Hematopoietic multipotent progenitor cell (in vitro differentiated cells): ENCODE measurements around the gene CAP2. TPM values are rescaled to one million over a fixed set of nuclear protein-coding genes. Genes with fewer than 3 reads are reported as not detected.

ENCODE experiments used
- DNase-seq, 3 donors: peaks; one replicate each; pipeline ENCODE4 v3.0.0-alpha.2; 2011 to 2015; ENCODE audit warnings: low read depth in 2 of 3, low spot score in 2 of 3
- total RNA-seq: library from RNA; depleted of rRNA; stranded (reverse); fragments of >200 nt; gene quantifications from one replicate; pipeline ENCODE4 v1.2.3, GENCODE V29; 2012

CAP2 gene, protein sequence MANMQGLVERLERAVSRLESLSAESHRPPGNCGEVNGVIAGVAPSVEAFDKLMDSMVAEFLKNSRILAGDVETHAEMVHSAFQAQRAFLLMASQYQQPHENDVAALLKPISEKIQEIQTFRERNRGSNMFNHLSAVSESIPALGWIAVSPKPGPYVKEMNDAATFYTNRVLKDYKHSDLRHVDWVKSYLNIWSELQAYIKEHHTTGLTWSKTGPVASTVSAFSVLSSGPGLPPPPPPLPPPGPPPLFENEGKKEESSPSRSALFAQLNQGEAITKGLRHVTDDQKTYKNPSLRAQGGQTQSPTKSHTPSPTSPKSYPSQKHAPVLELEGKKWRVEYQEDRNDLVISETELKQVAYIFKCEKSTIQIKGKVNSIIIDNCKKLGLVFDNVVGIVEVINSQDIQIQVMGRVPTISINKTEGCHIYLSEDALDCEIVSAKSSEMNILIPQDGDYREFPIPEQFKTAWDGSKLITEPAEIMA
- under 0.01 TPM for total RNA-seq

DNA sequence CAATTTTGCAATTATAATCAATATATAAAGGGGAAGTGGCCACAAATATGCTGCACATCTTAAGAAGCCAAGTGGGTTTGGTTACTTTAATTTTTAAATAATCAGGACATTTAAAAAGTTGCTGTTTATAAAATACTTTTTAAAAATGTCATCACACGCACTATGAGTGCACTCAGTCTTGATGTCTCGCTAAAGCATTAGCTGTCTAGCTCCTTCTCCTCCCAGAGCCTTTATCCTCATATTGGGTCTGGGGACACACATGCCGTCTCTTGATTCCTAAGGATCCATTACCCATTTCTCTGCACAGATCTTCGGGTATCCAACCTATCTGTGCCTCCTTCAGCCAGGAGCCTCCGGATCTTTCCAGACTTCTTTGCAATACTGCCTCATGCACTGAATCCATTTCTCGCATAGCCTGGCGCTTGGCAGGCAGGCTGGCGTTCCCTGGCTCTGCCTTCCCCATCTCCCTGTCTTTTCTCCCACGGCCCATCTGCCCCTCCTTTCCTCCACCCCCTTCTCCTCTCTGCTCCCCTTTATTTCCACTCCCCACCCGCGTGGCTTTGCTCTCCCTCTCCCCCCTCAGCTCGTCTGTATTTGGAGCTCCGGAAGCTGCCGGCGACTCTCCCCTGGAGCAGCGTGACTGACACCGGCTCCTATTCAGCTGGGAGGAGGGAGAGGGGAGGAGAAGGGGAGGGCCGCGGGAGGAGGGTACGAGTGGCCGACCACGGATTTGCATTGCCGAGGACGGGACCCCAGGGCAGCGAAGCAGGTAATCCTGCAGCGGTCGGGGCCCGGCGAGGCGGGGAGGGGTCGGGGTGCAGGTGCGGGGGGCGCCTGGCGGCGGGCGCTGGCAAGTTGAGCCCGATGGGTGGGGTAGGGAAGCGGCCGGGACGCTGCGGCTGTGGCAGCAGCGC, at the start of gene CAP2:
TSS of gene CAP2 (plus strand) at position 618 of the 914 bp plus-strand sequence. CDS start 27,961 bp downstream, outside the sequence.
- DNase-seq, result peak in 2 of 3 donors; percentile 4 to 12

DNA sequence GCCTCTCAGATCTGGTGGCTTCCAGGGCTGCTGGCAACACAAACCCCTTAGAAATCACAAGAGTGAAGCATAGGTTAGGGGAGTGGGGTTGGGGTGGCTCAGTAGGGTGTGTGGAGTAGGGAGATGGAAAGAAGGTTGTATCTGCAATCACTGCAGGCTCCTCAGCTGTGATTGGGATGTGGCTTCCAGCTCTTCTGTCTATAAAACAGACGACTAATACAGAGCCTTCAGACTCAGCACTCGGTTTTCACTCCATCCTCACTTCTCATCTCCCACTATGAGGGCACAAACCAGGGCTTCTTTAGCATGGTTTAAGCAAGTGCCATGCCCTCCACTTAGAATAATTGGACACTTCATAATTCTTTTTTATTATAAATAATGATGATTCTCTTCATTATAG, 46.4 kb upstream of the CAP2 start:
- no peak for DNase-seq

DNA sequence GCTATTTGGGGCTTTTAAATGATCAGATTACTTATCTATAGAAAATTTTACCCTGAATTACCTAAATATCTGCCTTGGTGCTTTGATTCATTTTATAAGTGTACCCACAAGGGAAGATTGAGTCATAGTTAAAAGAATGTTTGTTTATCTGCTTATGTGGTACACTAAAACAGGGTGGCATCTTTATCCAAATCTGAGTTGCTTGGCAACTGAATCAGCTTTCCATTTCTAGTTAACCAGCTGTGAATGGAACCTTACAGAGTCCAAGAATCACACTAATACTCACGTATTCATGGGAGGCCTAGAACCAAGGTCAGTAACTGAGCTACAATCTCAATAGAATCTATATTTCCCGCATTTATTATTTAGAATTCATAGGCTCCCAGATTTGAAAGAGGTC, 44.0 kb upstream of the CAP2 start:
- DNase-seq, result no peak

DNA sequence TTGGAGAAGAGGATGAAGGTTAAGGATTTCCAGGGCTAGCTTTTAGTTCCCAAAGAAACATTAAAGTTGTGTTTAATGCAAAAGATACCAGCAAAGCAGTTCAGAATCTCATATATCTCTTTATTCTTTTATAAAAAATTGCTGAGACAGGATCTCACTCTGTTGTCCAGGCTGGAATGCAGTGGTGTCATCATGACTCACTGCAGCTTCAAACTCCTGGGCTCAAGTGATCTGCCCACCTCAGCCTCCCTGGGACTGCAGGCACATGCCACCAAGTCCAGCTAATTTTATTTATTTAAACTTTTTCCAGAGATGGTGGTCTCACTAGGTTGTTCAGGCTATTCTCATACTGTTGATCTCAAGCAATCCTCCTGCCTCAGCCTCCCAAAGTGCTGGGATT, 41.1 kb upstream of the CAP2 start:
- DNase-seq, result no peak

DNA sequence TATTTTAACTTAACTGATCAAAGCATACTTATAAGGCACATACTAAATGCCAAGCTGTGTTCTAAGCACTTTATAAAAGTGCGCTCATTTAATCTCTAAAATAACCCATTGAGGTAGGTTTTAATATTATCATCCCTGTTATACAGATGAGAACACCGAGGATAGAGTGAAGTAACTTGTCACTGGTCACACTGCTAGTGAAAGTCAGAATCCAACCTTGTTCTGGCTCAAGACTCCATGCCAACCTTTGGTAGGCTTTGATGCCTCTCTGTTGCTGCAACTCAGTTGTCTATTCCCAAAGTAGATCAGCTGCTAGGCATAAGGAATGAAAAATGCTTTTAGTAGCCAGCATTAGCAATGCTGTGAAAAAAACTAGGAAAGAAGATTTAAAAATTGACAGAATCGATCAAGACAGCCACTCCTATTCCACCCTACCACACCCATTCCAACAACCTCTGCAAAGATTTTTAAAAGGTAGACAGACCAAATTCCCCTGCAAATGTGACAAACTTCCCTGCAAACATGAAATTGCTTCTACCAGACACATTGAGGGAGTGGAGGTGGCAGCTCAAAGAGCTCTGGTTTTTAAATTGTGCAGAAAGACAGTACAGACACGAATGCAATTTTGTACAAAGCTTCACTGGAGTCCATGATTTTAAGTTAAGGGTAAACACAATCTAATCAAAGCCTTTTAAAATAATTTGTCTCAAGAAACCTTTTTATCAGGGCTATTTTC, 39.8 kb upstream of the CAP2 start:
- no peak for DNase-seq

DNA sequence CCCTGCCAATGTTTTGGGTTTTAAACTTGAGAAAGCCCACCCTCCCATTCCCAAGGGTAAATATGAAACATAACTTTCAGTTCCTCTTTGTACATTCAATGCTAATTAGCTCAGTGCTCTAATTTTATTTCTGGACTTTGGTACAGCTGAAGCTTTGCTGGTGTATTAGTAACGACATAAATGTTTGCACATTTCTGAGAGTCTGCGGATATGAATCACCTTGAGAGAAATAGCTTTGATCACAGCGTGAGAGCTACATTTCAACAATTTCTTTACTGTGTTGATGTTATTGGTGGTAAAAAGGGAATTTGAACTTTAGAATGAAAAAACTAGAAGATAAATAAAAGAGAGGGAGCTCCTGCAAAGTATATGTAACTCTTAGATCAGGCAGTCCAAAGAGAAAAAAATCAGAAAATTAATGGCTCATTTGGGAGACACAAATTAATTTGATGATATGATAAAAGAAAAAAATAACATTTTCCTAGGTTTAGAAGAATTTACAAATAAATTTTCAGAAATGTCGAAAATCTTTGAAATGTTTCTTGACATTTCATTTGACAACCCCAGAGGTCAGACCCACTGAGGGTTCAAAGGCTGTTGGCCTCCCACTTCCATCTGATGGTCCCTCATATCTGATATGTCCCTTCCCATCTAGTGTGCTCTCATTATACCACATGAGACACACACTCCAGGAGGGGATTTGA, 38.5 kb upstream of the CAP2 start:
- DNase-seq, result no peak

DNA sequence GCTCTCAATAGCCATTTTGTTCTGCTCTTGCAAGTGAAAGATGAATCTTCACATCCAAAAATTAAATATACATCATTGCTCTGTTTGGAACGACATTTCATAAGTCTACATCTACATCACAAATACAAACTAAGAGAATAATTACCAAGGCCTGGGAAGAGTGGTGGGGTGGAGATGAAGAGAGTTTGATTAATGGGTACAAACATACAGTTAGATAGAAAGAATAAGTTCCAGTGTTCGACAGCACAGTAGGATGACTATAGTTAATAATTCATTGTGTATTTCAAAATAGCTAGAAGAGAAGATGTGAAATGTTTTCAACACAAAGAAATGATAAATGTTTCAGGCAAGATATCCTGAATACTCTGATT, 38.0 kb upstream of the CAP2 start:
- DNase-seq, result no peak

DNA sequence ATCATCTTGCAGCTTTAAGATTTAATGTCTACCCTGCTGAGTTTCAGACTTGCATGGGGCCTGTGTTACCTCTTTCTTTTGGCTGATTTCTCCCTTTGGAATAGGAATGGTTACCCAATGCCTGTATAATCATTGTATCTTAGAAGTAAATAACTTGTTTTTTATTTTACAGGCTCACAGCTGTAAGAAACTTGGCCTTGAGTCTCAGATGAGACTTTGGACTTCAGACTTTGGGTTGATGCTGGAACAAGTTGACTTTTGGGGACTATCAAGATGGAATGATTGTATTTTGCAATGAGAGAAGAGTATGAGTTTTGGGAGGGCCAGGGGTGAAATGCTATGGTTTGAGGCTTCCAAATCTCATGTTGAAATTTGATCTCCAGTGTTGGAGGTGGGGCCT, 34.9 kb upstream of the CAP2 start:
- no peak for DNase-seq

DNA sequence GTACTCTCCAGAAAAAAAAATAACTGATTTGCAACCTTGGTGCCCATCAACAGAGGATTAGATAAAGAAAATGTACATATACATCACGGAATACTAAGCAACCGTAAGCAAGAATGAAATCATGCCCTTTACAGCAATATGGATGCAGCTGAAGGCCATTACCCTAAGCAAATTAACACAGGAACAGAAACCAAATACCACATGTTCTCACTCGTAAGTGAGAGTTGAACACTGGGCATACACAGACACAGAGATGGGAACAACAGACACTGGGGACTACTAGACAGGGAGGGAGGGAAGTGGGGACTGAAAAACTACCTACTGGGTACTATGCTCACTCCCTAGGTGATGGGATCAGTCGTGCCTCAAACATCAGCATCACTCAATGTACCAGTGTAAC, 32.8 kb upstream of the CAP2 start:
- no peak for DNase-seq

DNA sequence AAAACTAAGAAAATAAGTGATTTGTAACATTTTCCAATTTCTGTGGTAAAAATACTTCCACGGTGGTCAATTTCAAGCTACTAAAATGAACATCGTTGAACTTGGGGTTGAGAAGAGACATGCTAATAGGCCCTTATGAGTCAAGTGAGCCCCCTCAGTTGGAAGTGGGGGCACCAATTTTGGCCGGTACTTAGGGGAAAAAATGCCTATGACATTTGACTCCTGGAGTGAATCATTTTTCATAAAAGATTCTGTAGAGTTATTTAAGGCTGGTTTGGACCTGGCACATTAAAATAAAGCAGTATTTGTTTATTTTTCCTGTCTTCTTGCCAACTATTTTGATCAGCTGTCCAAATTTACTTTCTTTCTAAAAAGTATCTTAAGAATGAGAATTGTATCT, 32.4 kb upstream of the CAP2 start:
- DNase-seq, result no peak

DNA sequence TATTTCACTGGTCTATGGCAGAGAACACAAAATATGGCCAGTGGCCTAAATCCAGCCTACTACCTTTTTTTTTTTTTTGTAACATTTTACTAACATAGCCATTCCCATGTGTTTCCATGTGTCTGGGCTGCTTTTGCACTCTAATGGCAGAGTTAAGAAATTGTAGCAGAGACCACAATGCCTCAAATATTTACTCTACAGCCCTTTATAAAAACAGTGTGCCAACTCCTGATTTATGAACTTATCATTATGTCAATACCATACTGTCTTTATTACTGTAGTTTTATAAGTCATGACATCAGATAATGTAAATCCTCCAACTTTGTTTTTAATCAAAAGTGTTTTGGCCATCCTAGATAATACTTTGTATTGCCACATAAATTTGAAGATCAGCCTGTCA, 27.4 kb upstream of the CAP2 start:
- no peak for DNase-seq

DNA sequence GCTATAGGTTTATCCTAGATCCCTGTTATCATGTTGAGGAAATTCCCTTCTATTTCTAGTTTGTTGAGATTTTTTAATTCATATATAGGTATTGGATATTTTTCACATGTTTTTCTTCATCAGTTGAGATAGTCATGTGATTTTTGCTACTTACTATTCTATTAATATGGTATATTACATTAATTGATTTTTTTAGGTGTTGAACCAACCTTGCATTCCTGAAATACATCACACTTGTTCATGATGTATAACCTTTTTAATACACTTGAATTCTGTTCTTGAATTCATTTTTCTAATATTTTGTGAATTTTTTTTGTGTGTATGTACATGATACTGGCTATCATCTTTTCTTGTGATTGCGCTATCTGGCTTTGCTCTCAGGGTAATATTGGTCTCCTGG, 25.5 kb upstream of the CAP2 start:
- no peak for DNase-seq

DNA sequence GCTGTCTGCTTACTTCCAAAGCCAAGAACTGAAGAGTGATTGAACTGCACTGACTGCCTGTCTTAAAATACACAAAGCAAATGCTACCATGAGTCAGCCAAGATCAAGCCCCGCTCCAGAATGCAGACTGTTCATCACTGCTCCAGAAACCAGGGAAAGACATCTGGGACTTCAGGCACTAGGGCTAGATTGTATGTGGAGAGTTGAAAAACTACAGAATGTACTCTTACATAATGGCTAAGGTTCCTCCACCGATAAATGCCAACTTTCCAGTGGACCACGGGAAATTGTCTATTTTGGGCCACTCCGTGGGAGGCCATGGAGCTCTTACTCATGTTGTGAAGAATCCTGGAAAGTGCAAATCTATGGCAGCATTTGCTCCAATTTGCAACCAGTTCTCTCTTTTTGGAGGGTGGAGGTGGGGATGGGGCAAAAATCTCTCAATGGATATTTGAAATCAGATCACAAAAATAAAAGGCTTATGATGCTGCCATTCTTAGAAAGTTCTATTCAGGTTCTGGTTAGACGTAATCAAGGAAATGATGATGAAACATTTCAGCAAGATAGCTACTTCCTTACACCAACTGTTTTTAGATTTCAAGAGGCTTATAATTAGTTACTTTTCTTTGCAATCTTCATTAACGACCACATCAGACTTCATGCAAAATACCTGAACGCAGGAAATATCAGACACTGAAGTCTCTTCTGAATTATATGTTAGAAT, 11.8 kb upstream of the CAP2 start:
- no peak for DNase-seq

DNA sequence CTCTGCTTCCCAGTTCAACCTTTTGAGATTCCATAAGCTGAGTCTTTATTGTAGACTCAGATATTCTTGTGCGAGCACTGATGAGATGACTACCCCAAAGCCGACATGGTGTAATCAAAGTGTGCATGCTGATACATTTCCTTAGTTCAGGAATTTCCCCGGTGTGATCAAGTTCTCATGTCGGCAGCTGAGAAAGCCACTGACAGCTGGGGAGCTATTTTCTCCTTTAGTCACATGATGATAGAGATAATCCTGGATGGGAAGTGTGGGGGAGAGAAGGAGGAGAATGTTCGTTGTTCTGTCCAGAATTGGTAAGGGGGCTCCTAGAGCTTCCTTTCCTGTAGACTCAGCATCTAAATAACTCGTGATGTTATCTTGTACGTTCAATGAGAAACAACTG, 7.7 kb upstream of the CAP2 start:
- no peak for DNase-seq

DNA sequence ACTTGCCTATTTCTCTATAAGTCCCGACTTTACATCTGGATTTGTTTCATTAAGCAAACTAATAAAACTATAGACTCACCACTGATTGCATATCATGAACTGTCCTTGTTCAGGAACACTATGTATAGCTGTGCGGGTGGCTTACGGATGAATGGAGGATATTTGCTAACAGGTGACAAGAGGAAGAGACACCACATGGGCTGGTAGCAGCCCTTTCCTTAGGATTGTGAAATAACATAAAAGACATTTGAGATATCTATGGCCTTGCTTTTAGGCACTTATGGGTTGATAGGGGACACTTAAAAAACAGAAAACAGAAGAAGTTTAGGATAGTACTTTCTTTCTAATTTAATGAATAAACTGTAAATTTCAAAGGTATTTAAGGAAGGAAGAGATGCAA, 5.0 kb upstream of the CAP2 start:
- DNase-seq, result no peak

DNA sequence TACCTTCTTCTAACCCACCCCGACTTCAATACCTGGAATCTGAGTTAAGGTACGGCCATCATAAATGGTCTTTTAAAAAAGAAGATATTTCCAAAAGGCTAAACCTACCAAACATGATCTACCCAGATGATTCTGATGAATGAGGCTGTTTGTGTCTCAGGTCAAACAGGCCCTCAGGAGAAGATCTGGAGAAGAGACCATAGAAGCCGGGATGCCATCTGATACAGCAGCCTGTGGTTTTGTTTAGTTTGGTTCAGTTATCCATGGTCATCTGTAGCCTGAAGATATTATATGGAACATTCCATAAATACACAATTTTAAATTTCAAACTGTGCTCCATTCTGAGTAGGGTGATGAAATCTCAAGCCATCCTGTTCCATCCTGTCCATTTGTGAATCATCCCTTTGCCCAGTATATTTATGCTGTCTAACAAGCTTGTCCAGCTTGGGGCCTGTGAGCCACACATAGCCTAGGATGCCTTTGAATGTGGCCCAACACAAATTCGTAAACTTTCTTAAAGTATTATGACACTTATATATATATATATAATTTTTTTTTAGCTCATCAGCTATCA, 4.0 kb upstream of the CAP2 start:
- no peak for DNase-seq

DNA sequence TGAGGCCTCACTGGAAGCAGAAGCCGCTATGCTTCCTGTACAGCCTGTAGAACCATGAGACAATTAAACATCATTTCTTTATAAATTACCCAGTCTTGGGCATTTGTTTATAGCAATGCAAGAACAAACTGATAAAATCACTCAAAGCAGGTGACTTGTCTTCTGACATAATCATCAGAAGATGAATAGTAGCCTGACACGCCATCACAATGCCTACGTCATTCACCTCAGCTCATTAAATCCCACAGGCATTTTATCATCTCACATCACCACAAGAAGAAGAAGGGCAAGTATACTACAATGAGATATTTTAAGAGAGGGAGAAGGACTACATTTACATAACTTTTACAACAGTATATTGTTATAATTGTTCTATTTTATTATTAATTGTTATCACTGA, 3.1 kb upstream of the CAP2 start:
- DNase-seq, result no peak

DNA sequence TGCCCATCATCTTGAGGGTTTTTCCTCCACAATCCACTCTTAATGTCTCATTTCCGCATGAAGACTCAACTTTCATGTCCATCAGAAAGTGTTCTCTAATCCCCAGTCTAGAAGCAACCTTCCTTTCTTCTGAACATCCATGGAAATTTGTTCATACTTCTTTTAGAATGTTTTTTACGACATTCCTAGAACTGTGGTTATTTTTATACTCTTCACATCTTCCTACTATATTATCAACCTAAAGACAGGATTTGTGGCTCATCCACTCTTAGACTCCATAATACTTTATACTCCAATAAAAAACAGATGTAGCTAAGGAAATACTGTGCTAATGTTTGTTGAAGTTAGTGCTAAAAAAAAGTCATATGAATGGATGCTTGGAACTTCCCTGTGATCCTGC, 1.4 kb upstream of the CAP2 start:
- no peak for DNase-seq

DNA sequence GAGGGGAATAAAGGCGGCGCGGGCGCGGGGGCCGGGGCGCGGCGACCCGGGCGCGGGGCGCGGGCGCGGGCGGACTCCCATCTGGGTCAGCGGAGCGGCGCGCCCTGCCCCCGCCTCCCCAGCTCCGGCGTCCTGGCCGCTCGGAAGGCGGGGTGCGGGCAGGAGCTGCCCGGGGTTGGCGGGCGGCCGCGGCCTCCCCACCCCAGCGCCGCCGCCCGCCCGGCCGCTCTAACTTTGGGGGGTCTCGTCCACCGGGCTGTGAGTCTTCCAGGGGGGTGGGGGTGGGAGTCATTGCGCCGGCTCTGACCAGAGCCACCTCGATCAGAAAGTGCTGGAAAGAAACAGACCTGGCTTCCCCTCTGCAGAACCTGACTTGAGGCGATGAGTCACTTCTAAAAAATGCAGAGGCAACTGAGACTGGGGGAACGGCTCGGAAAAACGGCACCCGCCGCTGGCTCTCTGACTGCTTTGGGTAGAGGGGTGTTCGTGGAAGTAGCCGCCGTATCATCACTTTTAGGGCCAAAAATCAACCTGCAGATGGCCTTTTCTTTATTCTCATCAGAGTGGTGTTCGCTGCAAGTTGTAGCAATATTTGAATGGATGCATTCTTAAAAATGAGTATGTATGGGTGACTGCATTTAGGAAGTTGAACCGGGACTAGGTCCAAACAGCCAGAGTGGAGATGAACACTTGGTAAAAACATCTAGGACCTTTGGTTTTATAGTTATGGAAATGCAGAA, 667 bp downstream of the CAP2 start:
- DNase-seq, result peak in 2 of 3 donors; percentile 30 to 43
